Measurements from ENCODE around the gene DCUN1D5. TPM values are rescaled to one million over a fixed set of nuclear protein-coding genes. Genes with fewer than 3 reads are reported as not detected.

Gene DCUN1D5
- total and polyA plus RNA-seq, 2 of the 13 experiments (the other 11 are each of a cell fraction or from before 2014, with no cell fraction given), result 32.9 to 46.7 TPM

GRCh38 chr11:103108933-103109817 is 17.2 kb upstream of the DCUN1D5 start, which contains the start of gene DYNC2H1 (continued):
- no peak for TF ChIP-seq RARG (CRISPR knock-in tag; IDR thresholded peaks at IDR 0.05; ENCODE audit: low read depth)
- TF ChIP-seq SNAPC4 (CRISPR knock-in tag; IDR thresholded peaks at IDR 0.05), result no peak
- TF ChIP-seq ADNP (CRISPR knock-in tag; IDR thresholded peaks at IDR 0.05), result no peak
- no peak for TF ChIP-seq ZNF10 (CRISPR knock-in tag; IDR thresholded peaks at IDR 0.05; ENCODE audit: borderline replicate concordance, low read depth)
- TF ChIP-seq ZC3H4 (CRISPR knock-in tag; IDR thresholded peaks at IDR 0.05; ENCODE audit: borderline replicate concordance), result no peak
- TF ChIP-seq THAP9 (CRISPR knock-in tag; IDR thresholded peaks at IDR 0.05; ENCODE audit: borderline replicate concordance), result no peak
- TF ChIP-seq RNF2 (conservative IDR thresholded peaks at IDR 0.05; ENCODE audit: low read depth), result peak; percentile 63; the same call in 1 of the 2 replicates
- TF ChIP-seq ZBTB3 (CRISPR knock-in tag; IDR thresholded peaks at IDR 0.05; ENCODE audit: borderline replicate concordance, low read depth), result no peak
- no peak for TF ChIP-seq CREM (IDR thresholded peaks at IDR 0.05)
- TF ChIP-seq CREM (CRISPR knock-in tag; IDR thresholded peaks at IDR 0.05), result no peak
- peak; percentile 45 for TF ChIP-seq ZNF883 (CRISPR knock-in tag; IDR thresholded peaks at IDR 0.05; ENCODE audit: not compliant biosample characterization)
- no peak for TF ChIP-seq MAZ (IDR thresholded peaks at IDR 0.05; ENCODE audit: borderline replicate concordance, low read depth, low read length)
- no peak for TF ChIP-seq MAZ (CRISPR knock-in tag; IDR thresholded peaks at IDR 0.05; ENCODE audit: low read depth)
- no peak for TF ChIP-seq NRL (CRISPR knock-in tag; IDR thresholded peaks at IDR 0.05; ENCODE audit: borderline replicate concordance)
- TF ChIP-seq, protein P1, sequence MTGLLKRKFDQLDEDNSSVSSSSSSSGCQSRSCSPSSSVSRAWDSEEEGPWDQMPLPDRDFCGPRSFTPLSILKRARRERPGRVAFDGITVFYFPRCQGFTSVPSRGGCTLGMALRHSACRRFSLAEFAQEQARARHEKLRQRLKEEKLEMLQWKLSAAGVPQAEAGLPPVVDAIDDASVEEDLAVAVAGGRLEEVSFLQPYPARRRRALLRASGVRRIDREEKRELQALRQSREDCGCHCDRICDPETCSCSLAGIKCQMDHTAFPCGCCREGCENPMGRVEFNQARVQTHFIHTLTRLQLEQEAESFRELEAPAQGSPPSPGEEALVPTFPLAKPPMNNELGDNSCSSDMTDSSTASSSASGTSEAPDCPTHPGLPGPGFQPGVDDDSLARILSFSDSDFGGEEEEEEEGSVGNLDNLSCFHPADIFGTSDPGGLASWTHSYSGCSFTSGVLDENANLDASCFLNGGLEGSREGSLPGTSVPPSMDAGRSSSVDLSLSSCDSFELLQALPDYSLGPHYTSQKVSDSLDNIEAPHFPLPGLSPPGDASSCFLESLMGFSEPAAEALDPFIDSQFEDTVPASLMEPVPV (CRISPR knock-in tag; IDR thresholded peaks at IDR 0.05), result no peak
- no peak for TF ChIP-seq ZNF775 (CRISPR knock-in tag; IDR thresholded peaks at IDR 0.05; ENCODE audit: borderline replicate concordance)
- TF ChIP-seq, protein P2, sequence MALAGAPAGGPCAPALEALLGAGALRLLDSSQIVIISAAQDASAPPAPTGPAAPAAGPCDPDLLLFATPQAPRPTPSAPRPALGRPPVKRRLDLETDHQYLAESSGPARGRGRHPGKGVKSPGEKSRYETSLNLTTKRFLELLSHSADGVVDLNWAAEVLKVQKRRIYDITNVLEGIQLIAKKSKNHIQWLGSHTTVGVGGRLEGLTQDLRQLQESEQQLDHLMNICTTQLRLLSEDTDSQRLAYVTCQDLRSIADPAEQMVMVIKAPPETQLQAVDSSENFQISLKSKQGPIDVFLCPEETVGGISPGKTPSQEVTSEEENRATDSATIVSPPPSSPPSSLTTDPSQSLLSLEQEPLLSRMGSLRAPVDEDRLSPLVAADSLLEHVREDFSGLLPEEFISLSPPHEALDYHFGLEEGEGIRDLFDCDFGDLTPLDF (CRISPR knock-in tag; IDR thresholded peaks at IDR 0.05), result no peak
